GM12801 (cell line): ENCODE results near the gene TANGO6.

ENCODE experiments used
- TF ChIP-seq, protein P1 (sequence below): IDR thresholded peaks from one replicate; pipeline ENCODE4 v1.5.1; 2011; ENCODE audit warnings: control low read depth; ENCODE audit not compliant: insufficient read length; ENCODE audit errors: extremely low read depth

The TANGO6 gene

GRCh38 chr16:68978303-68978954 is 135.1 kb downstream of the TANGO6 start:
- TF ChIP-seq, protein P1, sequence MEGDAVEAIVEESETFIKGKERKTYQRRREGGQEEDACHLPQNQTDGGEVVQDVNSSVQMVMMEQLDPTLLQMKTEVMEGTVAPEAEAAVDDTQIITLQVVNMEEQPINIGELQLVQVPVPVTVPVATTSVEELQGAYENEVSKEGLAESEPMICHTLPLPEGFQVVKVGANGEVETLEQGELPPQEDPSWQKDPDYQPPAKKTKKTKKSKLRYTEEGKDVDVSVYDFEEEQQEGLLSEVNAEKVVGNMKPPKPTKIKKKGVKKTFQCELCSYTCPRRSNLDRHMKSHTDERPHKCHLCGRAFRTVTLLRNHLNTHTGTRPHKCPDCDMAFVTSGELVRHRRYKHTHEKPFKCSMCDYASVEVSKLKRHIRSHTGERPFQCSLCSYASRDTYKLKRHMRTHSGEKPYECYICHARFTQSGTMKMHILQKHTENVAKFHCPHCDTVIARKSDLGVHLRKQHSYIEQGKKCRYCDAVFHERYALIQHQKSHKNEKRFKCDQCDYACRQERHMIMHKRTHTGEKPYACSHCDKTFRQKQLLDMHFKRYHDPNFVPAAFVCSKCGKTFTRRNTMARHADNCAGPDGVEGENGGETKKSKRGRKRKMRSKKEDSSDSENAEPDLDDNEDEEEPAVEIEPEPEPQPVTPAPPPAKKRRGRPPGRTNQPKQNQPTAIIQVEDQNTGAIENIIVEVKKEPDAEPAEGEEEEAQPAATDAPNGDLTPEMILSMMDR = no peak

DNA sequence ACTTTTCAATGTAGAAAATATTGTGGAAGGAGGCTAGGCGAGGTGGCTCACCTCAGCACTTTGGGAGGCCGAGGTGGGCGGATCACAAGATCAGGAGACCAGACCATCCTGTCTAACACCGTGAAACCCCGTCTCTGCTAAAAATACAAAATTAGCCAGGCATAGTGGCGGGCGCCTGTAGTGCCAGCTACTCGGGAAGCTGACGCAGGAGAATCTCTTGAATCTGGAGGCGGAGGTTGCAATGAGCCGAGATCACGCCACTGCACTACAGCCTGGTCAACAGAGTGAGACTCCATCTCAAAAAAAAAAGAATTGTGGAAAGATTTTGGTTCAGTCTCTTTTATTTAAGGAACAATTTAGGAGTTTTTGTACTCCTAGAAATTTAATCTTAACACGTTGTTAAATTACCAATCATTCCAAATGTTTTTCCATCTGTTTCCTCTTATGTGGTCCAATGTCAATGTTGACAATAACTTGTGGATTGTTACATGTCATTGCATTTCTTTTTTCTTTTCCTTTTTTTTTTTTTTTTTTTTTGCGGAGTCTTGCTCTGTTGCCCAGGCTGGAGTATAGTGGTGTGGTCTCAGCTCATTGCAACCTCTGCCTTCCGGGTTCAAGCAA is 137.5 kb downstream of the TANGO6 start:
- TF ChIP-seq, protein P1 = no peak

DNA sequence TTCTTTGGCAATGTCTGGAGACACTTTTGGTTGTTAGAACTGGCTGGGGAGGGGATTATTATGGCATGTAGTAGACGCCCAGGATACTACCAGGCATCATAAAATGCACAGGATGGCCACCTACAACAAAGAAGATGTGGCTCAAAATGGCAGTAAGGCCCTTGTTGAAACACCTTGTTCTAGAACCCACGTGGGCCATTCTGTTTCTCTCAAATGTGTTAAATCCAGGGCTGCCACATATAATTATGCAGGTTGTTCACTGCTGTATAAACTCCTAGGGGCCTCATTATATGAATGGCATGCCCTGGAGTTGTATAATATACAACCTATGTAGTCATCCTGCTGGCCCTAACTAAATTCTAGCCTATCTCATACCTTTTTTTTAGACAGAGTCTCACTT is 138.6 kb downstream of the TANGO6 start:
- TF ChIP-seq, protein P1 = no peak

DNA sequence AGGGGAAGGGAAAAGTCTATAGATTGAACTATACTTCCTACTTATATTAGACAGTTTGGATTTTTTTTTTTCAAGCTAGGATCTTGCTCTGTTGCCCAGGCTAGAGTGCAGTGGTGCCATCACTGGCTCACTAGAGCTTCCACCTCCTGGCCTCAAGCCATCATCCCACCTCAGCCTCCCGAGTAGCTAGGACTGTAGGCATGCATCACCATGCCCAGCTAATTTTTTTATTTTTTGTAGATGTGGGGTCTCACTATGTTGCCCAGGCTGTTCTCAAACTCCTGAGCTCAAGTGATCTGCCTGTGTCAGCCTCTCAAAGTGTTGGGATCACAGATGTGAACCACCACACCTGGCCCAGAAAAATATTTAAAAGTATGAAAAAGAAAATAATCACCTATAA is 141.1 kb downstream of the TANGO6 start:
- TF ChIP-seq, protein P1 = no peak

- TF ChIP-seq, protein P1 = no peak
These were observed 141.9 kb downstream of the TANGO6 start for GRCh38 chr16:68985268-68985667.

GRCh38 chr16:68985855-68986254 is 142.5 kb downstream of the TANGO6 start:
- TF ChIP-seq, protein P1 = no peak

GRCh38 chr16:68987734-68988457 is 144.6 kb downstream of the TANGO6 start:
- TF ChIP-seq, protein P1 = no peak
